ES-I3 (cell line): ENCODE results near the gene DNAAF8.

Experiments used
- H3K36me3 ChIP-seq: 2 replicates; pipeline ENCODE4 v1.6.1; 2013; ENCODE audit warnings: mild to moderate bottlenecking, low read length, control low read depth, moderate library complexity; ENCODE audit not compliant: insufficient read depth
- H3K4me1 ChIP-seq: 2 replicates; pipeline ENCODE4 v1.6.1; 2013; ENCODE audit warnings: mild to moderate bottlenecking, control low read depth, low read length; ENCODE audit not compliant: insufficient read depth
- H3K9ac ChIP-seq: 2 replicates; pipeline ENCODE4 v1.6.1; 2013; ENCODE audit warnings: low read depth, mild to moderate bottlenecking, low read length, moderate library complexity
- H3K9me3 ChIP-seq: 2 replicates; pipeline ENCODE4 v1.6.1; 2013; ENCODE audit warnings: mild to moderate bottlenecking, low read length, moderate library complexity; ENCODE audit not compliant: control insufficient read depth, insufficient read depth

Gene DNAAF8

GRCh38 chr16:4734063-4734729 lies at the start of gene DNAAF8, which contains the start of gene ANKS3:
Gene DNAAF8, plus strand, starts transcription at chr16:4734537. Its CDS starts 1,978 bp downstream, at chr16:4736515.
Gene ANKS3, minus strand, starts transcription at chr16:4734271. Its CDS starts 4,122 bp downstream, at chr16:4730149.
- H3K36me3 ChIP-seq, result 0 out of 2 replicates have a peak, but pooled peaks cover 4% of the 10 kb centered on the region
- no peaks in the 10 kb centered on the region for H3K9me3 ChIP-seq
- no peaks in the 10 kb centered on the region for H3K4me1 ChIP-seq
- H3K9ac ChIP-seq, result peak within 1 kb of the TSS; percentile 96

- Histone ChIP-seq H3K36me3 (peaks cover 8% of the 10 kb centered on the region; the same call in 1 of the 2 replicates), H3K9ac (no peak overlapping the region), H3K4me1 (no peaks in the 10 kb centered on the region; the same call in 1 of the 2 replicates), H3K9me3 (no peaks in the 10 kb centered on the region)
These were observed 49.6 kb upstream of the DNAAF8 start for GRCh38 chr16:4684763-4685162.

GRCh38 chr16:4685292-4685691 lies 49.0 kb upstream of the DNAAF8 start:
- peaks cover 8% of the 10 kb centered on the region; the same call in 1 of the 2 replicates for H3K36me3 ChIP-seq

DNA sequence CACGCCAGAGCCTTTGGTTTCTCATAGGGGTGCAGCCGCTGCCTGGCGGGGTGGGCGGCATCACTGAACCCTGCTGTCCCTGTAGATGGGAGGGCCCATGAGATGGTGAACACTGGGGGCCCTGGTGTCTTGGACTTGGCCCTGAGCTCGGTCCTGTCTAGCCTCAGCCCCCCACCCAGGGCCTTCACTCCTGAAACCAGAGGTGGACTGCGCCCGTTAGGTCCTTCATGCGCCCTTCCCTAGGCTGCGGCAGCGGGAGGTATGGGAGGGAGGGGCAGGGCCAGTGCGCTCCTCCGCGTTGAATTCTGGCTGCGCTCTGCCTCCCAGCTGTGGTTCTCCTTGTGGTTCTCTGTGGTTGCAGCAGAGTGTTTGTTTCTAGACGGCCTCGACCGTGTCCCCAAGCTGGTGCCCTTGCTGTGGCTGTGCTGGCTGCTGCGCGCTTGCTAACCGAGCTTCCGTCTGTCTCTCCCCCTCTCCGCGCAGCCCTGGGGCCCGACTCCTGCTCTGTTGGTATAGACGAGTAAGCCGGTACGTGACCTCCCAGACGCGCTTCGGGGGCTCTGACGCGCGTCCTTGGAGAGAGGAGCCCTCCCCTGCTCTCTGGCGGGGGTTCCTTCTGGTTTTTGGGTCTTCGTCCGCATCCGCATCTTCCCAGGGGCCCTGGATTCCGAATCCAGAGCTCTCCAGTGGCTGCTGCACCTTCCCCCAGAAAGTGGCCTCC lies 48.4 kb upstream of the DNAAF8 start:
- no peaks in the 10 kb centered on the region; the same call in 1 of the 2 replicates for H3K4me1 ChIP-seq
- peaks cover 8% of the 10 kb centered on the region; the same call in 1 of the 2 replicates for H3K36me3 ChIP-seq
- H3K9me3 ChIP-seq, result no peaks in the 10 kb centered on the region
- no peak overlapping the region for H3K9ac ChIP-seq

More at GRCh38 chr16:4685292-4685691, 49.0 kb upstream of the DNAAF8 start:
- Histone ChIP-seq H3K4me1 (no peaks in the 10 kb centered on the region; the same call in 1 of the 2 replicates), H3K9ac (no peak overlapping the region), H3K9me3 (no peaks in the 10 kb centered on the region)

DNA sequence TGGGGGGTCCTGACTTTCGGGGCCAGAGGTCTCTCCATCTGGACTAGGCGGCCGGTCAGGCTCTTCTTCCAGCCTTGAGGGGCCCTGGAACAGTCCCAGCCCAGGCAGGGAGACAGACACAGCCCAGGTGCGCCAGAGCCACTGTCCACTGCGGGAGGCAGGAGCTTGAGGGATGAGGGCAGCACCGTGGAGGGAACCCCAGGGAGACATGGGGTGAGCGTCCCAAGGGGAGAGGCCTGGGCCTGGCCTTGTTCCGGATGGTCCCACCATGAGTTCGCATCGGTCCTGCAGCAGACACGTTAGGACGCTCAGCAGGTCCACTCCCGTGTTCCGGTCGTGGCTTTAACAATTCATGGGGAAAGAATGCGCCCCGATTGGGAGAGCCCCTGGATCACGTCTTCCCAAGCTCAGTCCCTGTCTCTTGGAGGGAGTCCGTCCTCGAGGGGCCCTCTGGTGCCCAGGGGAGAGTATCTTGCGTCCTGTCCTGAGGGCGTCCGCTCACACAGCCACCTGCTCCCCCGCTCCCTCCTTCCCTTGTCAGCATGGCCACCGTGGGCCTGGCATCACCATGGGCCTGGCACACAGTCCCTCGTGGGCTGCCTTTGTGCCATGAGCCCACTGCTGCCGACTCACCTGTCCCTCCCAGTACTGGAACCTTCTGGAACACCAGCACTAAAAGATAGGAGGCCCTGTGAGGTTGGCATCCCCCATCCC lies 47.7 kb upstream of the DNAAF8 start:
- Histone ChIP-seq H3K9ac (no peak overlapping the region), H3K9me3 (no peaks in the 10 kb centered on the region), H3K36me3 (peaks cover 8% of the 10 kb centered on the region; the same call in 1 of the 2 replicates), H3K4me1 (no peaks in the 10 kb centered on the region; the same call in 1 of the 2 replicates)

GRCh38 chr16:4687416-4687815 lies 46.9 kb upstream of the DNAAF8 start:
- H3K36me3 ChIP-seq, result peaks cover 8% of the 10 kb centered on the region; the same call in 1 of the 2 replicates
- H3K4me1 ChIP-seq, result no peaks in the 10 kb centered on the region; the same call in 1 of the 2 replicates
- H3K9ac ChIP-seq, result no peak overlapping the region
- no peaks in the 10 kb centered on the region for H3K9me3 ChIP-seq

DNA sequence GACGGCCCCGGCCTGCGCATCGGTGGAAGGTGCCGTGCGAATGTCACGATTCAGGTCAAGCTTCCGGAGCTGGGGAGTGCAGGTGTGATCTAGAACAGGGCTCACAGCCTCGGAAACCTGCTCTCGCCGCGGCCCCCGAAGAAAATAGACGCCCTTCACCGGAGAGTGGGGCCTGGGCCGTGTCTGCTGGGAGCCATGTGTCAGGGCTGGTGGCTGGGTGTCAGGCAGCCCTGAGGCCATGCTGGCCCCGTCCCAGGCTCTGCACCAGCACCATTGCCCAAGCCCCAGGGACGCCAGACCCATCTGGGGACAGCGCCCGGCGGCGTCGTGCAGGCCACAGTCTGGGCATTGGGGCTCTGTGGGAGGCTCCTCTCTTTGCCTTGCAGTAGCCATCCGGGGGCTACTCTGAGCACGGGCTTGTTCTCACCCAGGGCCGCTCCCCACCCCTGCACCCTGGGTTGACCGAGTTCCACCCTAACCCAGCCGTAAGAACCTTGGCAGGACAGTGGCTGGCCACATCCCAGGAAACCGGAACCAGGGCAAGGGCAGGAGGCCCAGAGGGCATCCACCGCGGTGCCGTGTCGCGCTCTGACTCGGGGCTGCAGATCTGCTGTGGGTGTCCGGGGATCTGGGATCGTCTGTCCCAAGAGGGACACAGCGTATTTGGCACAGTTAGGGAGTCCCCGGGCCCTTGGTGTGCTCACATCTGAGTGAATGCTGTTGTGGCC lies 46.2 kb upstream of the DNAAF8 start:
- no peaks in the 10 kb centered on the region; the same call in 1 of the 2 replicates for H3K4me1 ChIP-seq
- H3K36me3 ChIP-seq, result peaks cover 8% of the 10 kb centered on the region; the same call in 1 of the 2 replicates
- H3K9ac ChIP-seq, result no peak overlapping the region
- no peaks in the 10 kb centered on the region for H3K9me3 ChIP-seq

GRCh38 chr16:4688674-4689045 lies 45.7 kb upstream of the DNAAF8 start:
- no peak overlapping the region for H3K9ac ChIP-seq
- H3K36me3 ChIP-seq, result peaks cover 8% of the 10 kb centered on the region; the same call in 1 of the 2 replicates
- no peaks in the 10 kb centered on the region for H3K9me3 ChIP-seq
- H3K4me1 ChIP-seq, result no peaks in the 10 kb centered on the region; the same call in 1 of the 2 replicates

- Histone ChIP-seq H3K4me1 (no peaks in the 10 kb centered on the region; the same call in 1 of the 2 replicates), H3K9me3 (no peaks in the 10 kb centered on the region), H3K36me3 (peaks cover 8% of the 10 kb centered on the region; the same call in 1 of the 2 replicates), H3K9ac (no peak overlapping the region)
These were observed 45.2 kb upstream of the DNAAF8 start for GRCh38 chr16:4689091-4689671.

- H3K36me3 ChIP-seq, result peaks cover 5% of the 10 kb centered on the region; the same call in 1 of the 2 replicates
These were observed 44.3 kb upstream of the DNAAF8 start for GRCh38 chr16:4689864-4690704.

DNA sequence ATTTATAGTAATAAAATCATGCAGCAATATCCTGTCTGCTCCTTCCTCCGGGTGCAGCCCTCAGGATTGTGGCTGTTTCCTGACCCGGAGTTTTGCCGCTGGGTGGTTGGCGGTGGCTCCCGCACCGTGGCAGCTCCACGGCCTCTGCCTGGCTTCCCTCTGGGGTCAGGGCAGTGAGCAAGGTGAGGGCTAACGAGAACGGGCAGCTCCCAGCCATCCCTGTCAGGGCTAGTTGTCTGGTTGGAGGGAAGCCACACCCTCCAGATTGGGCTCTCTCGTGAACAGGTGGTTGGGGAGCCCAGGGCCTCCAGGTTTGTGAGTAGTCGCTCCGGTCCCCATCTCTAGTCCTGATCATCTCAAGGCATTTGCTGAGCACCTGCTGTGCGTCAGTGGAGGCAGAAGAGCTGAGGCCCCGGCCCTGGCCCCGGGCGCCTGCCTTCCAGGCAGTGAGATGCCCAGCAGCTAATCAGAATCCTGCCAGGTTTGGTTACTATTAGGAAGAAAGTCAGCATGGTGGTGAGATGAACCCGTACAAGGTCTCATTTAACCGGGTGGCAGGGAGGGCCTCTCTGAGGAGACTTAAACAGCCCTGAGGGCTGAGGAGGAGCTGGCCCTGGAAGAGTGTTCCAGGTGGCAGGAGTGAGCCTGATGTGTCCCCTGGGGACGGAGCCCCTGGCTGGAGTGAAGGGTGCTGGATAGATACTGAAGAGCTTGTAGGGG lies 43.2 kb upstream of the DNAAF8 start:
- Histone ChIP-seq H3K36me3 (no peaks in the 10 kb centered on the region; the same call in 1 of the 2 replicates), H3K4me1 (no peaks in the 10 kb centered on the region; the same call in 1 of the 2 replicates), H3K9me3 (no peaks in the 10 kb centered on the region), H3K9ac (no peak overlapping the region)

More at GRCh38 chr16:4689864-4690704, 44.3 kb upstream of the DNAAF8 start:
- H3K9ac ChIP-seq, result no peak overlapping the region
- H3K9me3 ChIP-seq, result no peaks in the 10 kb centered on the region
- H3K4me1 ChIP-seq, result no peaks in the 10 kb centered on the region; the same call in 1 of the 2 replicates
